CD4-positive, alpha-beta T cell treated with Interferon gamma for 1 hour (primary cell): Measurements from ENCODE around the gene TMEM218.
"Not testable (repeated sequence)": the region's sequence is repeated elsewhere in the genome, so short reads cannot be mapped to it uniquely, and the experiment has no call there.

Experiments
- DNase-seq: peaks from one replicate; pipeline ENCODE4 v3.0.0-alpha.2; 2020

Gene TMEM218

DNA sequence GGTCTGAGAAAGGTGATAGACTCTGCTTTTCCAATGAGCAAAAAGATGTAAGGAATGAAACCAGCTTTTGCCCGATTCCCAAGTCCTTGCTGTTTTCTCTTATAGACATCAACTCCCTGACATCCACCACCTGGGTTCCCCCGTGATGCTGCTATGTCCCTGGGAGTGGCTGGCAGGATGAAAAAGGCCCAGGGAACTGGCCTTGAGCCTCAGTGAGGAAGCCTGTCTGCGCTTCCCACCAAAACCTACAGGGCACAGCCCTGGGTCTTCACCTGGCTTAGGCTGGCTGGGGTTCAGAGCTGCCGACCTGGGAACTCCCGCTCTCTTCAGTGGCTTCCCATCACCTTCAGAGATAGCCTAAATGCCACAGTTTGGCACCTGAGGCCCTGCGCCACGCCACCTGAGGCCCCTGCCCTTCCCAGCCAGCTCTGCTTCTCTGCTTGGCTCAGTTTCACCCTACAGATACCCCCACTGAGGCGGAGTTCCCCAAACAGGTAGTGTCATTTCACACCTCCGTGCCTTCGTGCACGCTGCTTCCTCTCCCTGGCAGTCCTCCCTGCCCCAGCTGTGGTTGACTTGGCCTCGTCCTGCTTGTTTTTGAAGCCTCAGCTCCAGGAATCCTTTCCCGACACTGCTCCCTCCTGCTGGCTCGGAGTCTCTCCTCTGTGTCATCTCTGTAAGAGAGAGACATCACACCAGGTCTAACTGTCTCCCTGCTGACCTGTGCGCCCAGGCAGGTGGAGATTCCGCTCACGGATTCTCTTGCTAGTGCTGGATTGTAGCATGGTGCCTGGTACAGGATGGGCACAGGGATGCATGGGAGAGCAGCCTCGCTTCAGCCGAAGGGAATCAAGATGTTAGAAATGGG is 37.6 kb downstream of the TMEM218 start:
- no peak for DNase-seq

DNA sequence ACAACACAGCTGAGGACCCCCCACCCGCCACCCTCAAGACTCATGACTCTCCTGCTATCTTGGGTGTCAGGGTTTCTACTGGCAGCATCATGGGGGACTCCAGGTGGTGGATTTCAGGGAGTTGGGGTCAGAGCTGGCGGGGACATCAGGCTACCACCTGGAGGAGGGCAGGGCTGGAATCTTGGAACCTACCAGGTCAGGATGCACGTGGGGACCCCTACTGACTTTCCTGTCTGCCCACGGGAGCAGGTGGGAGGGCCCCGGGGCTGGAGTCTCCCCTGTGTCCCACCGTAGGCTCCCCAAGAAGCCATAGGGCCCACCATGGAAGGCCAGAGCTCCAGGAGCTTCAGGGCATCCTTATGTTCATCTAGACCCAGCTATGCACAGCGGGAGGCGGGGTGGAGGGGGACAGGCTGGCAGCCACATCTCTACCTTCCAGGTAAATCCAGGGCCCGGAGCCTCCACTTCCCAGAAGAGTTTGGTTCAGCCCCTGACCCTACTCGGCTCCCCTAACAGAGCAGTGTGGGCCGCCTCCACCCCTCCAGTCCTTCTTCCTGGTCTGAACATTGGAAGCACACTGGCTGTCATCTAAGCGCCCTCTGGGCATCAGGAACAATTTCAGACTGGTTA is 38.4 kb downstream of the TMEM218 start:
- no peak for DNase-seq

DNA sequence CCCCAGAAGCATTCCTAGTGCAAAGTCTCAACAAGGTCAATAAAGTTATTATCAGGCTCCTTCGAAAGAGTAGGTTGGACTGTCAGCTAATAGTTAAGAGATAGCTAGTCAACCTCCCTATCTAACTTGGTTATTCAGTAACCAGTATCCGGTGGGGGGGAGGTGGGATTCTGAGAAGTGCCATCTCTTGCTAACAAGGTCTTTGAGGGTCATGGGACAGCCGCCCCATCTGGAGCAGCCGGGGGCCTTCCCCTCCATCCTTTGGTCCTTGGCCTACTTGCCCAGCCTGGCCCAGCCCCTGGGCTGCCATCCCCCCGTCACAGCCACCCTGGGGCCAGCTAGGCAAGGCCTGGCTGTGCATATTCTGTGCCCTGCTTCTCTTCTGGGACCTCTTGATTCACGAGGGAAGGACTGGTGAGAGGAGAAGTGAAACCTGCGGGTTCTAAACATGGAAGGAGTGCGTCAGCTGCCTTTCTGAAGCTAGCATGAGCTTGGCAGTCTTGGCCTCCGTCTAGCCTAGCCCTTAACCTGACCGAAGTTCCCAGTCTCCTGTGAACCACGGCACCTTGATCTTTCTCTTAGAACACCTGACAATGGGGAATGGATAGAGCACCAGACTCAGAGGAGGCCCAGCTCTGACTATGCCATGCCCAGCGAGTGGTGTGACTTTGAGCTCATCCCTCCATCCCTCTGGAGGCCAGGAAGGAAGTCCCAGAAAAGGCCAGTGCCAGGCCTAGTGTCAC is 39.0 kb downstream of the TMEM218 start:
- DNase-seq = peak; percentile 62

DNA sequence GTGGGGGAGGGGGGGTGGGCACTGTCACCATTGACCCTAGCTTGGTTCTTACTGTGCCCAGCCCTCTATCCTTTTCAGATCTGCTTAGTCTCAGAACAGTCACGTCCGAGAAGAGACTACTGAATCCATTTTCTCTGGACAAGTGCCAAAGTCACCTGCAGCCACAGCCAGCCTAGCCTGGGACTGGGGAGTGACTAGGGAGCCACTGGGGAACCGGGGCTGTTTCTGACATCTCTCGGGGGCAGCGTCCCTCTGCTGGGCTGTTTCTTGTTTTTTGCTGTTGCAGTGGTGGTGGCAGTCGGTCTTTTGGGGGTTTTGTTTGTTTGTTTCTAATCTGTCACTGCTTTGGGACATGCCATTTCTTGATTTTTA is 39.6 kb downstream of the TMEM218 start:
- DNase-seq = no peak

DNA sequence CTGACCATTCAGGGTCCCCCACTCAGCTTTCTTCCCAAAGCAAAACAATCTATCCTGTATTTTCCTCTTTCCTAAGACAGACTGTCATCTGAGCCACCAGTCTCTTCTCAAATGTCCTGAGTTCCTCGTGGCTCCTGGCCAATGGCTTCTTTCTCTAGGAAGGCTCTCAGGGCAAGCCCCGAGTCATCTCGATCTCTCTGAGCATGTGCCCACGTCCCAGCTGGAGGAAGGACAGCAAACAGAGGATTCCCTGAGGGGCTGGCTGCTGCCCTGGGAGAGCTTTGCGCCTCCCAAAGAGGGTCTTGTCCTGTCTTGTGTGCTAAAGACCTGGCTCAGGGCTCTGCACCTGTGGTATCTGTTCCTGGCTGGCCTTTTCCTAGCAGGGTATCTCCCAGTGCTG is 40.0 kb downstream of the TMEM218 start:
- no peak for DNase-seq

DNA sequence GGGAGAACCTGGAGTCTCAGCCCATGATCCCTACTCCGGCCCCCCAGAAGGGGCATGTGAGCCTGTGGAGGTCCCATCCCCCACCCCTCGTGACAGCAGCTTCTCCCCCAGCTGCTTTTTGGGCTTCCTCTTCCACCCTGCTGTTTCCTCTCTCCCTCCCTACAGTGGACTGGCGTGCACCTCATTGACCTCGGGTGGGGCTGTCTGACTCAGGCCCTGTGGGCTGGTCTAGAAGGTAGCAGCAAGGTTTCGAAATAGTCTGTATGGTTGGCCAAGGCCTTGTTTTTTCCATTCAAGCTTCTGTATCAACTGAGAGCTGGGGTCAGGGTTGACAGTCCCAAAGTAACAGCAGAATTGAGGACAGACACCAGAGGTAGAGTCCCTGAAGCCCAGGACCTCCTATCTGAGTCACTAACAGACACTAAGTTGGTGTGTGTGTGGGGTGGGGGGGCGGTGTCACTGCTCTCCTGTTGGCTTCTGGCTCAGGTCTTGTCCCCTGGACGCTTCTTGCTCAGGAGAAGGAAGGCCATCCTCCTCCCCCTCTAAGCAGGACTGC is 40.6 kb downstream of the TMEM218 start:
- DNase-seq = peak; percentile 82

DNA sequence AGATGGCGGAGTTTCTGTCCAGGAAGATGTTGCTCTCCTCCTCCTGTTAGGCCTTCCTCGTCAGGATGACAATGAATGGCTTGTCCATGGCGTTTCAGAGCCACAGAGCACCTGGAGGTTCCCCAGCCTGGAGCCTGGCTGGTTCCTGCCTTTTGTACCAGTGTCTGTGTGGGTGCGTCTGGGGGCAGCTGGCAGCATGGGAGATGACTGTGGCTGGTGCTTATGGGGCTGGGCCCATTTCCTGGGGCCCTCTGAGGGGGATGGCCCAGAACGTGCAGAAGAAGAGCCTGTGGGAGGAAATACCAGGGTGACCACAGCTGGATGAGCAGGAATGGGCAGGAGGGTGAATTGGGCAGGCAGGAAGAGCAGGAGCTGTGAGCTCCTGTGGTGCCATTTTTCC is 41.6 kb downstream of the TMEM218 start:
- DNase-seq = no peak

DNA sequence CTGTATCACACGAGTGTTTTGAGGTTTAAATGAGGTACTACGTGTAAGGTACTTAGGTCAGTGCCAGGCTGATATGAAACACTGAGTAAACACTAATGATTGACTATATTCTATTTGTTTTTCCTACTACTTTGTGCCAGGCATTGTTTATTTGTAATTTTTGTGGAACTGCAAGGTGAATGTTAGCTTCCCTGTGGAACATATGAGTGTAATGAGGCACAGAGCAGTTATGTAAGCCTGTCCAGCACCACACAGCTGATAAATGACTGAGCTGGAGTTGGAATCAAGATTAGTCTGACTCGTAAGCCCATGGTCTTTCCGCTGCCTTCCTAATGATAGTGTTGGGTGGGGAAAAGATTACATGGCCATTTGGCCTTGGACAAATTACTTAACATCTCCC is 42.4 kb downstream of the TMEM218 start:
- DNase-seq = no peak

DNA sequence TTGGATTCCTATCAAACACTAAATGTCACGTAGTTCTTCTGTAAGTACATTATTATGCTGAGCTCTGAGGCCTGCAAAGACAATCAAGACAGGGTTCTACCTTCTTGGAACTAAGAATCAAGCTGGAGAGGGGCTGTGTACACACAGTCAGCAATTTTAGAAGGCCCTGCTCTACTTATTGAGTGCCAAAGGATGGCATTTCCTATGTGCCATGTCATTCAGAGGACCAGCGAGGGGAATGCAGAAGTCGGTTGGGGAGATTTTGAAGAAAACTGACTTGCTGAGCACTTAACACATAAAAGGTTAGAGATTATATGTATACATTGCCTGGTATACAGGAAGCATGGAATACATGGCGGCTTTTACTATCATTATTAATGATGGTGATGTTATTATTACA is 43.1 kb downstream of the TMEM218 start:
- no peak for DNase-seq

DNA sequence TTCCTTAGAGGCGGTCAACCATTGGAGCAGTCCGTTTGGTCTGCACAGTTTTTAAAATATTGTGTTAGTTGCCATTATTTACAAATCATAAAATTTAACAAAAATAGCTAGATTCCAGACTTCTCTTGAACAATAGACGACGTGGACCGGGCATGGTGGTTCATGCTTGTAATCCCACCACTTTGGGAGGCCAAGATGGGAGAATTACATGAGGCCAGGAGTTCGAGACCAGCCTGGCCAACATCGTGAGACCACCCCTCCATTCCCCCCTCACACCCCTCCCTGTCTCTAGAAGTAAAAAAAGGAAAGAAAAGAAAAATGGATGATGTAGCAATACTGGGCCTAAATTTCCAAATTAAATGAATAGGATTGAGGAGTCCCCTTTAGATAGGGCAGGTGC is 47.4 kb downstream of the TMEM218 start:
- no peak for DNase-seq

DNA sequence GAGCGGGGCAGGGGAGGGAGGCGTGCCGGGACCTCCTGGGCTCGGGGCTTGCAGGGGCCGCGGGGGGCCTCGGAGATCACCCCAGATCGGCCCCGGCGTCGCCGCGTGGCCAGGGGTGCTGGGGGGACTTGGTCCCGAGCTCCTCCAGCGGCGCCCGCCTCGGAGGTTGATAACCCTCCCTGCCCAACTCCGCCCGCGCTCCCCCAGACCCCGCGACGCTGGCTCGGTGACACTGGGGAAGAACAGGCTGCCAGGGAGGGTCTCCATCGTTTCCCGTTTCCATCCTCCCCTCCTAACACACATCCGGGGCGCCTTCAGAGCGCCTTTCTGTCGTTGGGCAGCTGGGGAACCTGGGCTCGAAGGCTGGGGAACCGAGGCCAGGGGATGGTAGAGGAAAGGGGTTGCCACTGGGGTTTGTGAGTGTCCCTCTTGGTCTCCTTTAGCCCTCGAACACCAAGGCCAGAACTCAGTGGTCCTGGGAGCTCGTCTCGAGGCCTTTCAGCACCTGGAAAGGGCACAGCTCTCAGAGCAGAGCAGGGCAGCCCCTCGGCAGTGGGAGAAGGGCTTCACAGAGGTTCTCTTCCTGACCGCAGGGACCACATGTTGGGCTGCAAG is 47.9 kb downstream of the TMEM218 start:
- DNase-seq = no peak

DNA sequence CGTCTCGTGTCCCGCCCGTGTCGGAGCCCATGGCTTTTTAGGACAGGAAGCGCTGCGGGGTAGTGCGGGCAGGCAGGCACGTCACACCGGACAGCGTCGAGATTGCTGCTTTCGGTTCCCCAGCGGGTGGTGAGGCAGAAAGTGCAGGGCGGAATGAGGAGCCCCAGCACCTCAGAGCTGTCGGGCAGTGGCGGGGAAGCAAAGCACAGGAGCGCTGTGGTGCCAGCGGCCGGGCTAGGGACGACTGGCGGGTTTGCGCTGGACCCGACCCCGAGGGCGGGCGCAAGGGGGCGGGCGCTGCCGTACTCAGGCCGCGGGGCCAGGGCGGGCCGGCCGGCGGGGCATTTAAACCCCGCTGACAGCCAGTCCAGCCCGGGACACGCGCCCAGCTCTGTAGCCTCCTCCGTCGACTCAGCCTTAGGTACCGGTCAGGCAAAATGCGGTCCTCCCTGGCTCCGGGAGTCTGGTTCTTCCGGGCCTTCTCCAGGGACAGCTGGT is 48.4 kb downstream of the TMEM218 start, which contains the start of gene SLC37A2:
TSS of gene SLC37A2 (plus strand) at position 375 of the 498 bp plus-strand sequence. CDS start at position 438, 63 bp downstream.
- peak; percentile 80 for DNase-seq

DNA sequence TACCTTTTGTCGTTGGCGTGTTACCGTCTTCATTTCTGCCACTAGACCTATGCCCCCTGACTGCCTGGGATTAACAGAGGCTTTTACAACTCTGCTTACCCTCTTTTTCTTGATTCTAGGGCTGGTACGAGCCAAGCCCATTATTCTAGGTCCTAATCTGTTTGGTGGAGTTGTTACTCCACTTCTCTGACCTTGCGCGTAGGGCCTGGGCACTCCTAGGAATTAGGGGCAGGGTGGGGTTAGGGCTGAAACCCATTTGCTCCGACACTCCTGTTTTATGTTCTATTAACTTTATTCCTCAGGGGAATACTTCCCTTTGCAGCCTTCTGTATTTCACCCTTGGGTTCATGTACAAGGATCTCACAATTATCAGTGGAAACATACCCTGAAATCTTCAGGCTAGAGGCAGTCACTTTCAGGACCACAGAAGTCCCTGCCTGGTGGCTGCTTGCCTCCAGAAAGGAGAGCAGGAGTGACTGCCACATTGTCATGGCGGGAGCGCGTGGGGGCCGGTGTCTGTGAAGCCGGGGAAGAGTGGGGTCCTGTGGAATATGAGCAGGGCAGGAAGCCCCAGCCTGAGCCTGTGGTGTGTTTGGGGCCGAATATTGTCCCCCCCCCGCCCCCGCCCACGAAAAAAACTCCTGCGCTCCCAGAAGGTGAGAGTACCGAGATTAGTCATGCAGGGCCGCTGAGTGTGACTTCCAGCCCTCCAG is 49.1 kb downstream of the TMEM218 start:
- DNase-seq = no peak

DNA sequence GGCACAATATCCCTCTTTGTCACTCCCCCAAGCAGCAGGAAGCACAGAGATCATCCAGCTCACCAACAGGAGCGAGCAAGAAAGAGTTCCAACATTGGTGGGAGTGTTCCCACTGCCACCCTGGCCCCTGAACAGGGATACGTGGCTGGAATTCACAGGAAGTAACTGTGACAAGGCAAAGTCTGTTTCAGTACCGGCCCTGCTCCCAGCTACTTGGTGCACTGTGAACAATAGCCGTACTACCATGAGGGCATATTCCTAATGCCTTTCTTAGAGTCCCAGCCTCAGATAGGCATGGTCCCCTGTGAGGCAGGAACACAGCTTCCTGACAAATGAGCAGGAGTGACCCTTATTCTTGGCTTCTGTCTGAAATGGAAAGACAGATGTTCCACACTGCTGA is 50.1 kb downstream of the TMEM218 start:
- DNase-seq = no peak

DNA sequence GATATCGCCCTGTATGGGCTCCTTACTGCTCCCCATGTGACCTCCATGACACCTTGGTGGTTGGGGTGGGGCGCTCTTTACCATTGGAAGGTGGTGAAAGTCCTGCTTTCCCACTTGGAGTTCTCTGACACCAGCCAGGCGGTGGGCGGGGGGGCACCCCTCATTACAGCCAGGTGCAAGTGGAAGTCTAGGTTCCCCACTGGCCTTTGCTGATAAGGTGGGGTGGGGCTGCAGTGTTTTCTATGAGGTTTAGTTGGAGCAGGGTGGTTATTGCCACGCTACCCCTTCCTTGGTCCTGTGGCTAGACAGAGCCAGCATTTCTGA is 53.8 kb downstream of the TMEM218 start:
- no peak for DNase-seq

DNA sequence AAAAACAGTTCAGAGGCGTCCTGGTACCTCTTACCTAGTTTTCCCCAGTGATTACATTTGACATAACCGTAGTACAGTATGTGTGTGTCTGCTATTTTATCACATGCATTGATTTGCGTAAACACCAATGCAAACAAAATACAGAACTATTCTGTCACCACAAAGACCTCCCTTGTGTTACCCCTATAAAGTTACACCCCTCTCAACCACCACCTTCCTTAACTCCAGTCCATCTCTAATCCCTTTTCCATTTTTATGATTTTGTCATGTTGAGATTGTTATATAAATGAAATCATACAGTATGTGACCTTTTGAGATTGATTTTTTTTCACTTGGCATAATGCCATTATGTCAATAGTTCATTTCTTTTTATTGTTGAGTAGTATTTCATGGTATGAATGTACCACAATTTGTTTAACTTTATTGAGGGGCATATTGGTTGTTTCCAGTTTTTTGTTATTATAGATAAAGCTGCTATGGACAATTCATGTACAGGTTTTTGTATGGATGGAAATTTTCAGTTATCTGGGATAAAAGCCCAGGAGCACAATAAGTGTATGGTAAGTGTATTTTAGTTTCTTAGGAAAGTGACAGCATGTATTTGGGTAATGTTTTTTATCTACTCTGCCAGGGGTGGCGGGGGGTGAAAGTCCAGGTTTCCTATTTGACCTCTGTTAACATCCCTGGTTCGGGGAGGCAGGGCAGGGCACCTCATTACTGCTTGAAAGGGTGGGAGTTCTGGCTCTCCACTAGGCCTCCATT is 54.3 kb downstream of the TMEM218 start:
- no peak for DNase-seq

DNA sequence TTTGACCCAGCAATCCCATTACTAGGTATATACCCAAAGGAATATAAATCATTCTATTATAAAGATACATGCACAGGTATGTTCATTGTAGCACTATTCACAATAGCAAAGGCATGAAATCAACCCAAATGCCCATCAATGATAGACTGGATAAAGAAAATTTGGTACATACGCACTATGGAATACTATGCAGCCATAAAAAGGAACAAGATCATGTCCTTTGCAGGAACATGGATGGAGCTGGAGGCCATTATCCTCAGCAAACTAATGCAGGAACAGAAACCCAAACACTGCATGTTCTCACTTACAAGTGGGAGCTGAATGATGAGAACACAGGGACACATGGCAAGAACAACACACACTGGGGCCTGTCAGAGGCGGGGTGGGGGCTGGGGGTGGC is 55.3 kb downstream of the TMEM218 start:
- DNase-seq = not testable (repeated sequence)

DNA sequence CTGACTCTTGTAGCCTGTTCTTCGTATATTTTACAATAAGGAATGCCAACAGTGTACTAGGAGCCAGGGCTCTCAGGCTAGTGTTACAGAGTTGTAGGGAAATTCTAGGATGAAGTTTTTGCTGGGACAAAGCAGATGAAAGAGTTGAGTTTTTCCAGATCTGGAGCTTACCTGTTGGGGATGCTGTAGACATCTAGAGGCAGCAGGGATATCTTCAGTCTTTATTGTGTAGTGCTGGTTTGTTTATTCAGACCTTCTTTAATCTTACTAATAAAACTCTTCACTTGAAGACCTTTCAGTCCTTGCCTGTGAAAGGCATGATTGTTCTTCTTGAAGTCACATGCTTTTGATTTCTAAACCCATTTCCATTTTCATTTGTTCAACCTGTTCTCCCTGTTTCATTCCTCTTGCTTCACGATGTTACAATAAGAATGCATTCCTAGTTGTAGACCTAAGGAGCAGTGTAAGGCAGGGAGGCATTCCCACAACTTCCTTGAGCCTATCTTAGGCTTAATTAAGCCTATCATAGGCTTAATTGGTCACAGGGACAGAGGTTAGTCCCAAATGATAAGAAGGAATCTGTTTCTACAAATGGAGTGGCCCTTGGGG is 56.2 kb downstream of the TMEM218 start:
- no peak for DNase-seq

DNA sequence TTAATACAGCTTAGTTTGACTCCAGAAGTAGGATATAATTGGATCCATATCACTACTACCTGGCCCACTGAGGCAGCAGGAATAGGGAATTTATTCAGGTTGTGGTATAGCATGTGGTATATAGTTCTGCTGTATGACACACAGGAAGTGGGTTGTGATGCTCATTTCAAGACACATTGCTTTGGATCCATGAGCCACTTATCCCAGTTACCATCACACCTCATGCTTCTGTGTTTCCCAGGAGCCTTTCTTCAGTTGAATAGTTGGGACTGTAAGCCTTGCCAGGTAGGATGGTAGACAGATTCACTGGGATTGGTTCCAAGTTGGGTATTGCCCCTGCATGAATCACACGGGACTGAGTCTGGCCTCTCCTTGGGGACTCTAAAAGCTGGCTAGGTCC is 58.3 kb downstream of the TMEM218 start:
- DNase-seq = no peak

DNA sequence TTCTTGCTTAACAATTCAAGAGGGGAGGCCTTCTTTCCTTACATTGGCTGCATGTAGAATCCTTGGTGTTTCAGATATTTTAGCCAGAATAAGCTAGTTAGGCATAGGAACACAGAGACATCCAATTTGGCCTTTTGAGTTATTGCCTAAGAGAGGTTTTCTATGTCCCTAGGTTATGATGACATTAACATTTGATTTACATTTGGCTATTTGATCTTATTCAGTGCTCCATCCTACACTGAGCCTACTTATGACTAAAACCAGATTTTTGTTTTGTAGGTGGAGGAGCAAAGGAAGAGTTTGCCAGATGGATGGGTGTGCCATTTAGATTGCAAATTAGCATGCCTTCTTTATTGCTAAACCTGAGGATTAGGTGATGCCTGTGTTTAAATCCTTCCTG is 59.4 kb downstream of the TMEM218 start:
- DNase-seq = no peak

DNA sequence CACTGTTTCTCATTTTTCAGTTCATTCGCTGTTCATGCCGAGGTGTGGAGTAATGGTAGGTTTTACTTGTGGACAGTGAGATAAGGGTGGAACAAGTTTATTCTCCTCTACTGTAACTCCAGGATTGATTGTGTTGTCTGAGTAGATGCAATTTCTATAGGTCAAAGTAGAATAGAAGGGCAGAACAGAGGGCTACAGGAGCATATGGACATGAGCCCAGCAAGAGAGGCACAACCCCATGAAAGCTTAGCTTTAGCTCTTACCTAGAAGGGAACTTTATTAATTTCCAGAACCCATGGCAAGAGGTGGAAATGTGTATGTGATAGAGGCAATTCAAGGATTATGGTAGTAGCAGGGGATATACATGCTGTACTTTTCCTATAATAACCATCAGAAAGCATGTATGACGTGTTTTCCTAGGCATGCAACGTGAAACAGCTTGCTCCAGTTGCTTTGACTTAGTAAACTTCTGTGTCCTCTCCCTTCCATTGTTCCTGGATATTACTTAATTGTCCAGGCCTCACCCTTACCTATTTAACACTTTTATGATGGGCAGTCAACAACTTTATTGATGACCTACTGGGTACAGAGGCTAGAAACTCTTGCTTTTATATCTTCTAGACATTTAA is 62.1 kb downstream of the TMEM218 start:
- no peak for DNase-seq
